Measurements from ENCODE around the gene DENND4B.

DENND4B gene

GRCh38 chr1:153934746-153935145 is 11.8 kb downstream of the DENND4B start:
- no peak overlapping the region for H3K4me3 ChIP-seq (ENCODE audit: low read depth, low read length)
- no peak for TF ChIP-seq CTCF (IDR thresholded peaks at IDR 0.05; ENCODE audit: control insufficient read depth, extremely low read depth, insufficient read depth)
- DNase-seq (ENCODE audit: low read depth), result no peak

GRCh38 chr1:153933955-153934354 is 12.6 kb downstream of the DENND4B start:
- TF ChIP-seq CTCF (IDR thresholded peaks at IDR 0.05; ENCODE audit: control insufficient read depth, extremely low read depth, insufficient read depth), result no peak
- H3K4me3 ChIP-seq (ENCODE audit: low read depth, low read length), result no peak overlapping the region
- no peak for DNase-seq (ENCODE audit: low read depth)

GRCh38 chr1:153933430-153933829 is 13.1 kb downstream of the DENND4B start:
- H3K4me3 ChIP-seq (ENCODE audit: low read depth, low read length), result no peak overlapping the region
- TF ChIP-seq CTCF (IDR thresholded peaks at IDR 0.05; ENCODE audit: control insufficient read depth, extremely low read depth, insufficient read depth), result no peak
- DNase-seq (ENCODE audit: low read depth), result no peak

GRCh38 chr1:153932156-153933131 is 14.1 kb downstream of the DENND4B start:
- DNase-seq (ENCODE audit: low read depth), result no peak
- no peak for TF ChIP-seq CTCF (IDR thresholded peaks at IDR 0.05; ENCODE audit: control insufficient read depth, extremely low read depth, insufficient read depth)
- no peak overlapping the region for H3K4me3 ChIP-seq (ENCODE audit: low read depth, low read length)

- no peak for TF ChIP-seq CTCF (IDR thresholded peaks at IDR 0.05; ENCODE audit: control insufficient read depth, extremely low read depth, insufficient read depth)
- H3K4me3 ChIP-seq (ENCODE audit: low read depth, low read length), result no peak overlapping the region
- DNase-seq (ENCODE audit: low read depth), result no peak
Observed at GRCh38 chr1:153929981-153930948, 16.3 kb downstream of the DENND4B start.

- no peak for TF ChIP-seq CTCF (IDR thresholded peaks at IDR 0.05; ENCODE audit: control insufficient read depth, extremely low read depth, insufficient read depth)
- H3K4me3 ChIP-seq (ENCODE audit: low read depth, low read length), result no peak overlapping the region
- DNase-seq (ENCODE audit: low read depth), result no peak
Observed at GRCh38 chr1:153929426-153929825, 17.1 kb downstream of the DENND4B start.

Measured in LNCaP clone FGC (cell line).